Stomach (tissue), 9 donors: ENCODE data around the gene NFATC2. TPM values are rescaled to one million over a fixed set of nuclear protein-coding genes. Genes with fewer than 3 reads are reported as not detected.

ENCODE experiments used
- DNase-seq, 2 donors: peaks; one replicate each; pipeline versions ENCODE4 v3.0.0 to v3.0.0-alpha.2; 2013 to 2019
- H3K27ac ChIP-seq, 5 donors: fragments of 200-600 bp in 4 of 5; sonication (generic) in 4 of 5; one replicate each; pipeline ENCODE4 v1.5.1; 2013 to 2019; ENCODE audit warnings: mild to moderate bottlenecking in 1 of 5, moderate library complexity in 1 of 5
- H3K27me3 ChIP-seq, 3 donors: fragments of 200-600 bp; sonication (generic); one replicate each; pipeline ENCODE4 v1.5.1; 2017 to 2019; ENCODE audit warnings: mixed run types in 1 of 3
- H3K36me3 ChIP-seq, 4 donors: fragments of 200-600 bp; sonication (generic); 1 replicate in 3 of 4; 2 replicates in 1 of 4; pipeline ENCODE4 v1.5.1; 2016 to 2019
- H3K4me1 ChIP-seq, 4 donors: fragments of 200-600 bp; sonication (generic); one replicate each; pipeline ENCODE4 v1.5.1; 2016 to 2019
- H3K4me3 ChIP-seq, 4 donors: fragments of 200-600 bp; sonication (generic) in 3 of 4; one replicate each; pipeline ENCODE4 v1.5.1; 2016 to 2019; ENCODE audit warnings: mild to moderate bottlenecking in 1 of 4
- H3K9me3 ChIP-seq, 4 donors: fragments of 200-600 bp; sonication (generic); one replicate each; pipeline ENCODE4 v1.5.1; 2016 to 2019
- CTCF ChIP-seq, 7 experiments: fragments of 450-650 bp in 4 of 7; fragments of 200-600 bp in 3 of 7; sonication (generic) in 3 of 7; IDR thresholded peaks; one replicate each; pipeline ENCODE4 v1.5.1; 2016 to 2019; ENCODE audit warnings: antibody characterized with exemption in 7 of 7, control low read depth in 2 of 7, mild to moderate bottlenecking in 1 of 7
- EP300 ChIP-seq: sonication (generic); formaldehyde crosslinking; IDR thresholded peaks from one replicate; pipeline ENCODE4 v1.6.1; 2017; ENCODE audit warnings: antibody characterized with exemption
- POLR2A ChIP-seq, 4 donors: fragments of 450-650 bp; IDR thresholded peaks; one replicate each; pipeline ENCODE4 v1.6.1; 2016; ENCODE audit warnings: antibody characterized with exemption in 4 of 4, control low read depth in 2 of 4, mild to moderate bottlenecking in 1 of 4, moderate library complexity in 1 of 4
- POLR2AphosphoS5 ChIP-seq, 3 donors: sonication (generic); formaldehyde crosslinking; IDR thresholded peaks; one replicate each; pipeline ENCODE4 v1.6.1; 2016; ENCODE audit warnings: antibody characterized with exemption in 3 of 3
- WGBS, 5 donors: extraction: QIAGEN DNeasy Blood & Tissue Kit in 3 of 5; methylation state at CpG; one replicate each; pipeline versions ENCODE4 v1.1.5 to v1.1.7; 2013 to 2018; 5-methylcytosine and 5-hydroxymethylcytosine counted together
- intact Hi-C: fragments of 100-400 bp; cut with DNase I; formaldehyde crosslinking; loops from one replicate; pipeline ENCODE4 v1.15.1; 2023; ENCODE audit warnings: low total_unique reads
- polyA plus RNA-seq, 3 donors: library from polyadenylated mRNA; stranded (reverse); fragments of 200-250 nt; gene quantifications; one replicate each; pipeline ENCODE4 v1.2.3, GENCODE V29; 2013
- total RNA-seq, 5 donors: library from RNA; depleted of rRNA; stranded (reverse); fragments of >200 nt; gene quantifications; one replicate each; pipeline versions ENCODE4 v1.1.0 to v1.2.3, GENCODE V29; 2014 to 2016
- donor health status: healthy with polysubstance abuse.
- donor health status: Bipolar disorder and iron deficiency.
- donor health status: healthy.

Gene NFATC2
- total and polyA plus RNA-seq, 8 donors: 1.4 to 31.9 (median 8.6) TPM

- H3K9me3 ChIP-seq: no peaks in the 10 kb centered on the region
- H3K27ac ChIP-seq: peak overlapping the region in 1 of 5 donors; percentile 29
- H3K27me3 ChIP-seq: no peaks in the 10 kb centered on the region
- 49 to 74% (median 59%) methylated on average over 3 of the region's 3 CpGs for WGBS, 5 donors
- intact Hi-C loops: no loop called here
- H3K36me3 ChIP-seq: peaks cover 4 to 55% (median 44%) of the 10 kb centered on the region in 4 donors
- DNase-seq: no peak
- peaks cover under 1 to 42% (median 29%) of the 10 kb centered on the region in 4 donors for H3K4me1 ChIP-seq
- no peak for TF ChIP-seq EP300
- TF ChIP-seq POLR2AphosphoS5 (IDR thresholded peaks at IDR 0.05): no peak
- TF ChIP-seq CTCF (IDR thresholded peaks at IDR 0.05): no peak
- no peak for TF ChIP-seq POLR2A (IDR thresholded peaks at IDR 0.05)
- no peak overlapping the region for H3K4me3 ChIP-seq
These were observed 91.5 kb downstream of the NFATC2 start for GRCh38 chr20:51450984-51451383.

- WGBS, 5 donors: 72 to 92% (median 87%) methylated on average over 5 of the region's 5 CpGs
- peak overlapping the region in 1 of 5 donors; percentile 29 for H3K27ac ChIP-seq
These were observed 92.3 kb downstream of the NFATC2 start for GRCh38 chr20:51450221-51450712.

GRCh38 chr20:51449498-51450220, 92.9 kb downstream of the NFATC2 start:
- Histone ChIP-seq H3K27me3 (no peaks in the 10 kb centered on the region), H3K27ac (peak overlapping the region in 2 of 5 donors; percentile 57 to 67), H3K4me3 (no peak overlapping the region), H3K9me3 (no peaks in the 10 kb centered on the region), H3K36me3 (peaks cover 4 to 52% (median 43%) of the 10 kb centered on the region in 4 donors), H3K4me1 (peaks cover 0 to 36% (median 26%) of the 10 kb centered on the region in 4 donors)
- no peak for DNase-seq
- TF ChIP-seq POLR2AphosphoS5 (IDR thresholded peaks at IDR 0.05) (no peak), EP300 (no peak), POLR2A (IDR thresholded peaks at IDR 0.05) (no peak), CTCF (IDR thresholded peaks at IDR 0.05) (no peak)
- intact Hi-C loops: no loop called here
- WGBS, 5 donors: 85 to 89% (median 88%) methylated on average over 7 of the region's 7 CpGs

More at GRCh38 chr20:51450221-51450712, 92.3 kb downstream of the NFATC2 start:
- H3K4me1 ChIP-seq: peaks cover 0 to 38% (median 27%) of the 10 kb centered on the region in 4 donors
- H3K9me3 ChIP-seq: no peaks in the 10 kb centered on the region
- H3K27me3 ChIP-seq: no peaks in the 10 kb centered on the region
- H3K36me3 ChIP-seq: peaks cover 4 to 55% (median 44%) of the 10 kb centered on the region in 4 donors
- TF ChIP-seq EP300 (no peak), CTCF (IDR thresholded peaks at IDR 0.05) (no peak), POLR2AphosphoS5 (IDR thresholded peaks at IDR 0.05) (no peak), POLR2A (IDR thresholded peaks at IDR 0.05) (no peak)
- no peak for DNase-seq
- intact Hi-C loops: no loop called here
- H3K4me3 ChIP-seq: no peak overlapping the region

GRCh38 chr20:51447765-51448148, 94.8 kb downstream of the NFATC2 start:
- WGBS, 5 donors: 81 to 86% (median 83%) methylated on average over 5 of the region's 5 CpGs
- peaks cover 0 to 41% (median 26%) of the 10 kb centered on the region in 4 donors for H3K4me1 ChIP-seq
- H3K27me3 ChIP-seq: no peaks in the 10 kb centered on the region
- DNase-seq: no peak
- H3K36me3 ChIP-seq: peaks cover 0 to 42% (median 25%) of the 10 kb centered on the region in 4 donors
- H3K27ac ChIP-seq: peak overlapping the region in 4 of 5 donors; percentile 27 to 67 (median 52)
- TF ChIP-seq POLR2AphosphoS5 (IDR thresholded peaks at IDR 0.05) (no peak), EP300 (no peak), CTCF (IDR thresholded peaks at IDR 0.05) (no peak), POLR2A (IDR thresholded peaks at IDR 0.05) (no peak)
- intact Hi-C loops: no loop called here
- no peak overlapping the region for H3K4me3 ChIP-seq
- H3K9me3 ChIP-seq: no peaks in the 10 kb centered on the region
